GM12878 (cell line): ENCODE measurements around the gene CLDN9. TPM values are rescaled to one million over a fixed set of nuclear protein-coding genes. Genes with fewer than 3 reads are reported as not detected.
A peak's percentile ranks its signal among the peaks of the same experiment; 100 is the strongest.

ENCODE experiments used
- CBX3 ChIP-seq: fragments of 200-600 bp; sonication (generic); IDR thresholded peaks from 2 replicates; pipeline ENCODE4 v1.6.1; 2016; ENCODE audit warnings: low read depth, borderline replicate concordance
- CEBPB ChIP-seq, 2 experiments: fragments of 150-350 bp in 1 of 2; IDR thresholded peaks; 2 replicates each; pipeline ENCODE4 v1.6.1; 2012 to 2014; ENCODE audit warnings: low read depth in 2 of 2, low read length in 2 of 2, borderline replicate concordance in 1 of 2, inconsistent platforms in 1 of 2
- CREB1 ChIP-seq: IDR thresholded peaks from 2 replicates; pipeline ENCODE4 v1.6.1; 2012; ENCODE audit warnings: low read depth, mild to moderate bottlenecking, inconsistent platforms
- NBN ChIP-seq: fragments of 450-650 bp; IDR thresholded peaks from 2 replicates; pipeline ENCODE4 v1.6.1; 2016
- NRF1 ChIP-seq: conservative IDR thresholded peaks from 2 replicates; pipeline ENCODE4 v1.6.1; 2011; ENCODE audit warnings: mild to moderate bottlenecking, low read depth, low read length, improper control_type of control experiment
- PAX5 ChIP-seq: IDR thresholded peaks from 2 replicates; pipeline ENCODE4 v1.6.1; 2011; ENCODE audit warnings: low read depth, low read length, borderline replicate concordance
- ZBED1 ChIP-seq: IDR thresholded peaks from 2 replicates; pipeline ENCODE4 v1.6.1; 2016; ENCODE audit warnings: borderline replicate concordance
- ZBTB4 ChIP-seq: fragments of 450-650 bp; formaldehyde crosslinking; IDR thresholded peaks from 2 replicates; pipeline ENCODE4 v1.4.0; 2022; ENCODE audit warnings: mild to moderate bottlenecking, moderate library complexity
- ZNF384 ChIP-seq: IDR thresholded peaks from 2 replicates; pipeline ENCODE4 v1.6.1; 2012; ENCODE audit warnings: low read depth, mild to moderate bottlenecking, low read length, improper control_type of control experiment, borderline replicate concordance
- polyA plus RNA-seq, 11 experiments: library from polyadenylated mRNA; depleted of rRNA in 4 of 11; unstranded in 6 of 11; stranded (reverse) in 5 of 11; fragments of >200 nt; fragmentation: Nextera tagmentation in 4 of 11; fragmentation: Illumina TruSeq in 1 of 11; extraction: Ambion mirVana in 4 of 11; extraction: Trizol in 1 of 11; gene quantifications; 1 replicate in 1 of 11; 2 replicates in 10 of 11; pipeline versions ENCODE4 v1.2.1 to v1.2.3, GENCODE V29; 2011 to 2016; ENCODE audit warnings: inconsistent platforms in 2 of 11, missing spikeins in 2 of 11, low read depth in 1 of 11
- total RNA-seq, 4 experiments: library from RNA; depleted of rRNA in 3 of 4; stranded (reverse); fragments of >200 nt in 3 of 4; fragmentation: Illumina TruSeq in 1 of 4; extraction: Trizol in 1 of 4; gene quantifications; 2 replicates each; pipeline versions ENCODE4 v1.2.1 to v1.2.3, GENCODE V29; 2013 to 2021
- TF ChIP-seq, protein P1 (sequence below): fragments of 450-650 bp; IDR thresholded peaks from 2 replicates; pipeline ENCODE4 v1.6.1; 2017; ENCODE audit warnings: mild to moderate bottlenecking
- TF ChIP-seq, protein P2 (sequence below): fragments of 450-650 bp; conservative IDR thresholded peaks from 2 replicates; pipeline ENCODE4 v1.6.1; 2017; ENCODE audit warnings: mild to moderate bottlenecking, moderate library complexity

The CLDN9 gene
- total and polyA plus RNA-seq, 10 of the 15 experiments (the other 5 are each of a cell fraction or from before 2014, with no cell fraction given), result not detected

GRCh38 chr16:2968738-2969544 lies 43.8 kb upstream of the CLDN9 start, which contains the start of gene PAQR4 (continued):
- TF ChIP-seq, protein P1, sequence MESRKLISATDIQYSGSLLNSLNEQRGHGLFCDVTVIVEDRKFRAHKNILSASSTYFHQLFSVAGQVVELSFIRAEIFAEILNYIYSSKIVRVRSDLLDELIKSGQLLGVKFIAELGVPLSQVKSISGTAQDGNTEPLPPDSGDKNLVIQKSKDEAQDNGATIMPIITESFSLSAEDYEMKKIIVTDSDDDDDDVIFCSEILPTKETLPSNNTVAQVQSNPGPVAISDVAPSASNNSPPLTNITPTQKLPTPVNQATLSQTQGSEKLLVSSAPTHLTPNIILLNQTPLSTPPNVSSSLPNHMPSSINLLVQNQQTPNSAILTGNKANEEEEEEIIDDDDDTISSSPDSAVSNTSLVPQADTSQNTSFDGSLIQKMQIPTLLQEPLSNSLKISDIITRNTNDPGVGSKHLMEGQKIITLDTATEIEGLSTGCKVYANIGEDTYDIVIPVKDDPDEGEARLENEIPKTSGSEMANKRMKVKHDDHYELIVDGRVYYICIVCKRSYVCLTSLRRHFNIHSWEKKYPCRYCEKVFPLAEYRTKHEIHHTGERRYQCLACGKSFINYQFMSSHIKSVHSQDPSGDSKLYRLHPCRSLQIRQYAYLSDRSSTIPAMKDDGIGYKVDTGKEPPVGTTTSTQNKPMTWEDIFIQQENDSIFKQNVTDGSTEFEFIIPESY, result no peak
- no peak for TF ChIP-seq ZNF384
- TF ChIP-seq CBX3, result no peak
- peak; percentile 21; the same call in 1 of the 2 replicates for TF ChIP-seq NRF1
- peak; percentile 92 for TF ChIP-seq NBN
- peak; percentile 67; the same call in 1 of the 2 replicates for TF ChIP-seq PAX5
- TF ChIP-seq, protein P2, sequence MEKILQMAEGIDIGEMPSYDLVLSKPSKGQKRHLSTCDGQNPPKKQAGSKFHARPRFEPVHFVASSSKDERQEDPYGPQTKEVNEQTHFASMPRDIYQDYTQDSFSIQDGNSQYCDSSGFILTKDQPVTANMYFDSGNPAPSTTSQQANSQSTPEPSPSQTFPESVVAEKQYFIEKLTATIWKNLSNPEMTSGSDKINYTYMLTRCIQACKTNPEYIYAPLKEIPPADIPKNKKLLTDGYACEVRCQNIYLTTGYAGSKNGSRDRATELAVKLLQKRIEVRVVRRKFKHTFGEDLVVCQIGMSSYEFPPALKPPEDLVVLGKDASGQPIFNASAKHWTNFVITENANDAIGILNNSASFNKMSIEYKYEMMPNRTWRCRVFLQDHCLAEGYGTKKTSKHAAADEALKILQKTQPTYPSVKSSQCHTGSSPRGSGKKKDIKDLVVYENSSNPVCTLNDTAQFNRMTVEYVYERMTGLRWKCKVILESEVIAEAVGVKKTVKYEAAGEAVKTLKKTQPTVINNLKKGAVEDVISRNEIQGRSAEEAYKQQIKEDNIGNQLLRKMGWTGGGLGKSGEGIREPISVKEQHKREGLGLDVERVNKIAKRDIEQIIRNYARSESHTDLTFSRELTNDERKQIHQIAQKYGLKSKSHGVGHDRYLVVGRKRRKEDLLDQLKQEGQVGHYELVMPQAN, result peak; percentile 98
- no peak for TF ChIP-seq ZBTB4 (CRISPR knock-in tag)
- peak; percentile 71 for TF ChIP-seq CREB1
- TF ChIP-seq ZBED1, result no peak
- TF ChIP-seq CEBPB (IDR thresholded peaks at IDR 0.05; ENCODE audit: borderline replicate concordance in 1 of 2, low read depth in 2 of 2, low read length in 2 of 2), result 0 out of 4 replicates have a peak, but pooled peaks of 1 of the 2 experiments have one; percentile 9
- TF ChIP-seq, all 136 proteins: peak for 47
